Tibial nerve (tissue), 4 donors: ENCODE results near the gene BAHCC1. TPM values are rescaled to one million over a fixed set of nuclear protein-coding genes. Genes with fewer than 3 reads are reported as not detected.

Experiments used
- DNase-seq, 2 donors: peaks; one replicate each; pipeline ENCODE4 v3.0.0-alpha.2; 2019; ENCODE audit warnings: low spot score in 2 of 2
- H3K27ac ChIP-seq, 4 donors: fragments of 200-600 bp; sonication (generic) in 3 of 4; one replicate each; pipeline ENCODE4 v1.5.1; 2017 to 2019; ENCODE audit warnings: mild to moderate bottlenecking in 1 of 4
- H3K27me3 ChIP-seq, 2 donors: fragments of 200-600 bp; sonication (generic) in 1 of 2; one replicate each; pipeline versions ENCODE4 v1.5.1 to v1.6.0; 2017 to 2019
- H3K36me3 ChIP-seq, 3 donors: fragments of 200-600 bp; sonication (generic); one replicate each; pipeline ENCODE4 v1.5.1; 2018 to 2019
- H3K4me1 ChIP-seq, 4 donors: fragments of 200-600 bp; sonication (generic) in 3 of 4; one replicate each; pipeline ENCODE4 v1.5.1; 2017 to 2019
- H3K4me3 ChIP-seq, 4 donors: fragments of 200-600 bp; sonication (generic) in 3 of 4; one replicate each; pipeline ENCODE4 v1.5.1; 2017 to 2019; ENCODE audit warnings: mild to moderate bottlenecking in 1 of 4, moderate library complexity in 1 of 4
- H3K9me3 ChIP-seq, 4 donors: fragments of 200-600 bp; sonication (generic) in 3 of 4; one replicate each; pipeline ENCODE4 v1.5.1; 2017 to 2019
- EP300 ChIP-seq, 2 donors: sonication (generic); formaldehyde crosslinking; IDR thresholded peaks; one replicate each; pipeline ENCODE4 v1.6.1; 2017; ENCODE audit warnings: antibody characterized with exemption in 2 of 2, mild to moderate bottlenecking in 1 of 2
- POLR2A ChIP-seq, 2 donors: fragments of 450-650 bp; IDR thresholded peaks; one replicate each; pipeline ENCODE4 v1.6.1; 2017; ENCODE audit warnings: antibody characterized with exemption in 2 of 2, mild to moderate bottlenecking in 2 of 2, moderate library complexity in 2 of 2
- WGBS, 2 donors: methylation state at CpG; one replicate each; pipeline ENCODE4 v1.1.5; 2018; 5-methylcytosine and 5-hydroxymethylcytosine counted together
- total RNA-seq, 4 donors: library from RNA; depleted of rRNA; stranded (reverse); fragments of >200 nt; gene quantifications; one replicate each; pipeline ENCODE4 v1.1.0, GENCODE V29; 2016
- TF ChIP-seq, protein P1 (sequence below), 5 experiments: fragments of 200-600 bp in 3 of 5; fragments of 450-650 bp in 2 of 5; sonication (generic) in 3 of 5; IDR thresholded peaks; one replicate each; pipeline ENCODE4 v1.5.1; 2016 to 2019; ENCODE audit warnings: antibody characterized with exemption in 5 of 5, mild to moderate bottlenecking in 3 of 5, moderate library complexity in 2 of 5

Gene BAHCC1
- total RNA-seq, 4 donors from 2014 or later: 15.1 to 38.7 (median 27.4) TPM

DNA sequence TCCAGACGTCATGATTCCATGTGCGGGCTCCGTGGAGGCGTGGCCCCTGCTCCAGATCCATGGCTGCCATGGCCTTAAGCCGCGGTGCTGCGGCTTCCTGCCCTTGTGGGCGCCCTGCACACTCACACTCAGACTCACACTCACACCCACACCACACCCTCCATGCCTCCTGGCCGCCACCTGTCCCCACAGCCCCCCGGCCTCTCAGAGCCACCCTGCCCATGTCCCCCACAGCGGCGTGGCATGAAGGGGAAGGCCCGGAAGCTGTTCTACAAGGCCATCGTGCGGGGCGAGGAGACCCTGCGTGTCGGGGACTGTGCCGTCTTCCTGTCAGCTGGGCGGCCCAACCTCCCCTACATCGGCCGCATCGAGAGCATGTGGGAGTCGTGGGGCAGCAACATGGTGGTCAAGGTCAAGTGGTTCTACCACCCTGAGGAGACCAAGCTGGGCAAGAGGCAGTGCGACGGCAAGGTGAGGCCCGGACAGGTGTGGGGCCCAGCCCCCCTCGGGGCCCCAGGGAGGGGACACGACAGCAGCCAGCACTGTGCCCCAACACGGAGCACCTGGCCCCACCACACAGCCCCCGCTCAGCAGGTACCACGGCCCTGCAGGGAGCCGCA is 67.4 kb downstream of the BAHCC1 start:
- H3K4me3 ChIP-seq: no peak overlapping the region
- H3K9me3 ChIP-seq: no peaks in the 10 kb centered on the region
- no peak overlapping the region for H3K27ac ChIP-seq
- WGBS, 2 donors: 89 to 94% methylated on average over 24 to 30 of the region's 33 CpGs
- TF ChIP-seq, protein P1, sequence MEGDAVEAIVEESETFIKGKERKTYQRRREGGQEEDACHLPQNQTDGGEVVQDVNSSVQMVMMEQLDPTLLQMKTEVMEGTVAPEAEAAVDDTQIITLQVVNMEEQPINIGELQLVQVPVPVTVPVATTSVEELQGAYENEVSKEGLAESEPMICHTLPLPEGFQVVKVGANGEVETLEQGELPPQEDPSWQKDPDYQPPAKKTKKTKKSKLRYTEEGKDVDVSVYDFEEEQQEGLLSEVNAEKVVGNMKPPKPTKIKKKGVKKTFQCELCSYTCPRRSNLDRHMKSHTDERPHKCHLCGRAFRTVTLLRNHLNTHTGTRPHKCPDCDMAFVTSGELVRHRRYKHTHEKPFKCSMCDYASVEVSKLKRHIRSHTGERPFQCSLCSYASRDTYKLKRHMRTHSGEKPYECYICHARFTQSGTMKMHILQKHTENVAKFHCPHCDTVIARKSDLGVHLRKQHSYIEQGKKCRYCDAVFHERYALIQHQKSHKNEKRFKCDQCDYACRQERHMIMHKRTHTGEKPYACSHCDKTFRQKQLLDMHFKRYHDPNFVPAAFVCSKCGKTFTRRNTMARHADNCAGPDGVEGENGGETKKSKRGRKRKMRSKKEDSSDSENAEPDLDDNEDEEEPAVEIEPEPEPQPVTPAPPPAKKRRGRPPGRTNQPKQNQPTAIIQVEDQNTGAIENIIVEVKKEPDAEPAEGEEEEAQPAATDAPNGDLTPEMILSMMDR (IDR thresholded peaks at IDR 0.05): no peak
- no peak for TF ChIP-seq EP300 (IDR thresholded peaks at IDR 0.05)
- no peak for TF ChIP-seq POLR2A (IDR thresholded peaks at IDR 0.05)
- H3K36me3 ChIP-seq: peaks cover 0 to 68% (median 0%) of the 10 kb centered on the region in 3 donors
- no peaks in the 10 kb centered on the region for H3K4me1 ChIP-seq
- DNase-seq: no peak
- H3K27me3 ChIP-seq: no peaks in the 10 kb centered on the region

DNA sequence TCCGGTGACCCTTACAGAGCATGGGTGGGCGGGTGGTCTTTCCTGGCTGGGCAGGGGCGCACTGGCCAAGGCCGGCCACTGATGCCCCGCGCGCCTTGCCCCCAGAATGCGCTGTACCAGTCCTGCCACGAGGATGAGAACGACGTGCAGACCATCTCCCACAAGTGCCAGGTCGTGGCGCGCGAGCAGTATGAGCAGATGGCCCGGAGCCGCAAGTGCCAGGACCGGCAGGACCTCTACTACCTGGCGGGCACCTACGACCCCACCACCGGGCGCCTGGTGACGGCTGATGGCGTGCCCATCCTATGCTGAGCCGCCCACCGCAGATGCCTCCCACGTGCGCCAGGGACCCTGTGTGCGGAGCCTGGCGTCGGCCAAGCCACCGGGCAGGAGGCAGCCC is 68.2 kb downstream of the BAHCC1 start:
- 91 to 94% methylated on average over 30 to 32 of the region's 32 CpGs for WGBS, 2 donors
- Histone ChIP-seq H3K4me3 (no peak overlapping the region), H3K36me3 (peaks cover 0 to 61% (median 0%) of the 10 kb centered on the region in 3 donors)

DNA sequence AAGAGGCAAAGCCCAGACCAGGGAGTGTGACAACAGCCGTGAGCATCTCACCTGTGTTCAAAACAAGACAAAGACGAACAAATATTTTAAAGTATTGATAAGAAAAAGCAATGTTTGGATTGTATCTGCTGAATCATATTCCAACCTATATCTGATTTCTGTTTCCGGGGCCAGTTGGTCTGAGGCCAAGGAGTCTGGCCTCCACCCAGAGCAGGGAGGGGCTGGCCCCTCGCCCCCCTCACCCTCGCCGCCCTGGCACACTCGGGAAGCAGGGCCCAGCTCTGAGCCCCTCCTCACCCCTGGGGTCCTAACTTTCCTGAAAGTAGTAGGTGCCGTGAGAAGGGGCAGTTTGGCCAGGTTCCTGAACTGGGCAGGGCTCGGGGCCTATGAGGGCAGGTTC is 69.3 kb downstream of the BAHCC1 start:
- Histone ChIP-seq H3K36me3 (peaks cover 0 to 50% (median 0%) of the 10 kb centered on the region in 3 donors), H3K9me3 (no peaks in the 10 kb centered on the region), H3K4me3 (no peak overlapping the region), H3K27me3 (no peaks in the 10 kb centered on the region), H3K27ac (no peak overlapping the region), H3K4me1 (peaks cover 0 to 13% (median 0%) of the 10 kb centered on the region in 4 donors)
- TF ChIP-seq POLR2A (IDR thresholded peaks at IDR 0.05): no peak
- TF ChIP-seq EP300 (IDR thresholded peaks at IDR 0.05): no peak
- TF ChIP-seq, protein P1 (IDR thresholded peaks at IDR 0.05): no peak
- DNase-seq: no peak
- WGBS, 2 donors: 64 to 69% methylated on average over 9 of the region's 9 CpGs

More for the DNA sequence above, 68.2 kb downstream of the BAHCC1 start:
- DNase-seq: no peak
- H3K9me3 ChIP-seq: no peaks in the 10 kb centered on the region
- H3K27ac ChIP-seq: no peak overlapping the region
- H3K27me3 ChIP-seq: no peaks in the 10 kb centered on the region
- H3K4me1 ChIP-seq: peaks cover 0 to 4% (median 0%) of the 10 kb centered on the region in 4 donors
- no peak for TF ChIP-seq POLR2A (IDR thresholded peaks at IDR 0.05)
- TF ChIP-seq EP300 (IDR thresholded peaks at IDR 0.05): no peak
- TF ChIP-seq, protein P1 (IDR thresholded peaks at IDR 0.05): no peak

DNA sequence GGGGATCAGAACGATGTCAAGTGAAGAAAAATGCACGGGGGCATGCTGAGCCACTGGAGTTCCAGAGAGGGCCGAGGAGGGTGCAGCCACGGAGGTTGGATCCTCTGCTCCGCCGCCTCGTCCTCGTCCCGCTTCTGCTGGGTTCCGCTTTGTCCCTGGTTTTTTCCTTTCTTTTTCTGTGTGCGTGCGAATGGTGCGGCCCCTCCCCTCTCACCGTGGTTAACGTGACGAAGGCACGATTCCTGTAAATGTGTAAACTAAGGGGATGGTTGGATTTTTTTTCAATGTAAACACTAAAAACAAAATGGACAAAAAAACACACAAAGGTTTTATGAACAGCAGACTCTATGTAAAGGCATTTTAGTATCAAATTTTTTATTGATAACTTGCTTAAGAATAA is 70.7 kb downstream of the BAHCC1 start:
- no peak overlapping the region for H3K27ac ChIP-seq
- H3K4me3 ChIP-seq: no peak overlapping the region
- no peaks in the 10 kb centered on the region for H3K9me3 ChIP-seq
- H3K27me3 ChIP-seq: no peaks in the 10 kb centered on the region
- H3K36me3 ChIP-seq: peaks cover 0 to 37% (median 0%) of the 10 kb centered on the region in 3 donors
- TF ChIP-seq EP300 (IDR thresholded peaks at IDR 0.05) (no peak), POLR2A (IDR thresholded peaks at IDR 0.05) (no peak)
- TF ChIP-seq, protein P1 (IDR thresholded peaks at IDR 0.05): no peak
- H3K4me1 ChIP-seq: peaks cover 0 to 15% (median 0%) of the 10 kb centered on the region in 4 donors
- no peak for DNase-seq
- WGBS, 2 donors: 81 to 82% methylated on average over 17 of the region's 17 CpGs

DNA sequence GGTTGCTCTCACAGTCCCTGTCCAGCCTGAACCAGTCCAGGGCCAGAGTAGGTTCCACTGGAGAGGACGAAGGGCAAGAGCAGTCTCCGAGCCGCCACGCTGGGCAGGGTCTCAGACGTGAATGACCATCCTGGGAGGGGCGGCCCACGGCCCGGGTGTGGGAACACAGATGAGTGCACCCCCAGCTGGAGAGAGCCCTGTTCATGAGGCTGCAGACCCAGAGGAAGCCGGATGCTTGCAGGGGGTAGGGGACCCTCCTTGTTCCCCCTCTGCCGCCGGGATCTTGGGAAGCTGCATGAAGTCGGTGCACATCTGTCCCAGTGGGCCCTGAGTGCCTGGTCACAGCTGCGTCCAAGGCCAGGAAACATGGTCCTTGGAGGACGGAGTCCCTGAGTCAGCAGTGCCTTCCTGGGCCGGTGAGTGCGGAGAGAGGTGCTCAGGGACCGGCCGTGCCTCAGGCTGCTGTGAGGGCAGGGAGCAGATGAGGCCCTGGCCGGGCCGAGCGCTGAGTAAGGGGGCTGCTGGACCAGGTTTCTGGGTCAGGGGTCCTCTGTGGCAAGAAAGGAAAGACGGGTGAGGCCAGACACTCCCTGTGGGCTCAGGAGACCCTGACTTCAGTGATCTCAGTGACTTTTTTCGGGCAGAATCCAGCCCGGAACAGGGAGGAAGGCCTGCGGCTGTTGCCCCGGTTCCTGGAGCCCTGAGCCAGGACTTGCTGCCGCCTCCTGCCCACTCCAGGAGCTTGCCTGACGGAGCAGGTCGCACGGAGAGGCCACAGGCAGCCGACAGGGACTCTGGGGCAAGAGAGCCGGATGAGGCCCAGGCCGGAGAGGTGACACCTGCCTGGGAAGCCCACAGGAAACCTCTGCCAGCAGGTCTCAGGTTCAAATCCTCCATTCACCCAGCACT is 71.6 kb downstream of the BAHCC1 start:
- WGBS, 2 donors: 73 to 79% methylated on average over 18 to 19 of the region's 33 CpGs

More for the DNA sequence above, 71.6 kb downstream of the BAHCC1 start:
- Histone ChIP-seq H3K9me3 (no peaks in the 10 kb centered on the region), H3K27ac (no peak overlapping the region), H3K27me3 (no peaks in the 10 kb centered on the region), H3K36me3 (peaks cover 0 to 28% (median 0%) of the 10 kb centered on the region in 3 donors), H3K4me1 (peaks cover 0 to 23% (median 0%) of the 10 kb centered on the region in 4 donors), H3K4me3 (no peak overlapping the region)
- no peak for DNase-seq
- no peak for TF ChIP-seq POLR2A (IDR thresholded peaks at IDR 0.05)
- TF ChIP-seq, protein P1 (IDR thresholded peaks at IDR 0.05): no peak
- no peak for TF ChIP-seq EP300 (IDR thresholded peaks at IDR 0.05)
